ENCODE data around the gene ZNF106. TPM values are rescaled to one million over a fixed set of nuclear protein-coding genes. Genes with fewer than 3 reads are reported as not detected.

Gene ZNF106
- total RNA-seq, 1 experiment from 2014 or later, result 28.5 TPM

DNA sequence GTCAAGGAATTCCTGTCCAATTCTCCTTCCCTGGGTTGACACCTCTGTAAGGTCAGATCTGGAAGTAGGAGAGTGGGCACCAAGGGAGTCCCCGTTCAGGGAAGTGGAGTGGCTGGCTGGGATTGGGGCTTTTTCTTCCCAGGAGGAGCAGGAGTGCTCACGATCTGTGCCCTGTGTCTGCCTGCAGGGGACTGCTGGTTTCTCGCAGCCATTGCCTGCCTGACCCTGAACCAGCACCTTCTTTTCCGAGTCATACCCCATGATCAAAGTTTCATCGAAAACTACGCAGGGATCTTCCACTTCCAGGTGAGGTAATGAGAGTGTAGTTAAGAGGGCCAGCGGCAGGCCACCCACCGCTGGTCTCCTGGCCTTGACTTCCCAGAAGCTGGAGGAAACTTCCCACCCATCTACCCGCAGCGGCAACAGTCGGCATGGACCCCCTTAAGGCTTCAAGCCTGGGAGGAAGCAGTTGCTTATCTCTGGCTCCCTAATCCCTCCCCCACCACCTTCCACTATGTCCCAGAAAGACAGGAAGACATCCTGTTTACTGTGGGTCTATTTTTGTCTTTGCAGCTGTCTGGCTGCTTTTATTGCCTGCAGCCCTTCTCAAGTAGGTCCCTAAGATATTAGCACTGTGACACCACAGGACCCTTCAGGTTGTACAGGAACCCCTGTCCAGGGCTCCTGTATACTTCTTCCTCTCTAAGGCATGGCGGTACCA is 104.8 kb downstream of the ZNF106 start:
- Histone ChIP-seq H3K27me3 (ENCODE audit: insufficient read depth, low read length) (no peaks in the 10 kb centered on the region), H3K79me2 (ENCODE audit: insufficient read depth, low read length) (no peaks in the 10 kb centered on the region), H3K9me2 (ENCODE audit: insufficient read depth) (no peaks in the 10 kb centered on the region), H3K4me2 (ENCODE audit: low read length) (no peak overlapping the region), H3K27ac (ENCODE audit: low read depth, low read length) (no peak overlapping the region), H3K9ac (ENCODE audit: low read length) (no peak overlapping the region), H4K20me1 (ENCODE audit: insufficient read depth) (no peaks in the 10 kb centered on the region), H2AFZ (ENCODE audit: low read depth, low read length, poor library complexity, severe bottlenecking) (no peak overlapping the region), H3K9me3 (ENCODE audit: control insufficient read depth in 1 of 2, insufficient read depth in 1 of 2, low read depth in 1 of 2, low read length in 2 of 2) (no peaks in the 10 kb centered on the region), H3K4me1 (ENCODE audit: control insufficient read depth in 1 of 2, insufficient read depth in 2 of 2, low read length in 2 of 2) (no peaks in the 10 kb centered on the region), H3K4me3 (replicated peaks in 1 of 2; ENCODE audit: low read depth in 1 of 2, low read length in 2 of 2) (no peak overlapping the region), H3K36me3 (ENCODE audit: control insufficient read depth in 1 of 2, insufficient read depth in 2 of 2, low read length in 2 of 2) (no peaks in the 10 kb centered on the region)
- RAD21 ChIA-PET (ENCODE audit: low non-redundant PET in 1 of 2, low total read pairs in 2 of 2, uncharacterized antibody in 2 of 2, unreplicated experiment in 2 of 2), result interaction anchor here in 1 of 2 experiments (1.0 to 1.1 kb wide), 2 partner anchors 180 to 249 kb away, joined by 3 to 4 read pairs; no protein-coding TSS in a partner anchor
- peak; percentile 9; the same call in 1 of the 2 replicates for ATAC-seq
- BruUV-seq (replicated peaks), result no TSS peak
- DNase-seq (ENCODE audit: low read depth, low spot score), result no peak
- TF ChIP-seq ELF1 (IDR thresholded peaks at IDR 0.05; ENCODE audit: borderline replicate concordance, low read depth) (no peak), EGR1 (IDR thresholded peaks at IDR 0.05; ENCODE audit: low read depth) (no peak), CBX3 (IDR thresholded peaks at IDR 0.05; ENCODE audit: low read depth) (no peak), FOSL1 (IDR thresholded peaks at IDR 0.05; ENCODE audit: low read depth) (no peak), SP1 (IDR thresholded peaks at IDR 0.05; ENCODE audit: low read depth) (no peak), CEBPB (IDR thresholded peaks at IDR 0.05; ENCODE audit: low read depth) (no peak), SRF (IDR thresholded peaks at IDR 0.05; ENCODE audit: low read depth) (no peak), ZNF274 (IDR thresholded peaks at IDR 0.05; ENCODE audit: low read depth, low read length) (no peak), POLR2AphosphoS5 (IDR thresholded peaks at IDR 0.05; ENCODE audit: low read depth, low read length) (no peak), JUND (IDR thresholded peaks at IDR 0.05) (no peak), POLR2A (IDR thresholded peaks at IDR 0.05; ENCODE audit: borderline replicate concordance, extremely low read depth, insufficient read depth, insufficient read length) (no peak)
- TF ChIP-seq, protein P1, sequence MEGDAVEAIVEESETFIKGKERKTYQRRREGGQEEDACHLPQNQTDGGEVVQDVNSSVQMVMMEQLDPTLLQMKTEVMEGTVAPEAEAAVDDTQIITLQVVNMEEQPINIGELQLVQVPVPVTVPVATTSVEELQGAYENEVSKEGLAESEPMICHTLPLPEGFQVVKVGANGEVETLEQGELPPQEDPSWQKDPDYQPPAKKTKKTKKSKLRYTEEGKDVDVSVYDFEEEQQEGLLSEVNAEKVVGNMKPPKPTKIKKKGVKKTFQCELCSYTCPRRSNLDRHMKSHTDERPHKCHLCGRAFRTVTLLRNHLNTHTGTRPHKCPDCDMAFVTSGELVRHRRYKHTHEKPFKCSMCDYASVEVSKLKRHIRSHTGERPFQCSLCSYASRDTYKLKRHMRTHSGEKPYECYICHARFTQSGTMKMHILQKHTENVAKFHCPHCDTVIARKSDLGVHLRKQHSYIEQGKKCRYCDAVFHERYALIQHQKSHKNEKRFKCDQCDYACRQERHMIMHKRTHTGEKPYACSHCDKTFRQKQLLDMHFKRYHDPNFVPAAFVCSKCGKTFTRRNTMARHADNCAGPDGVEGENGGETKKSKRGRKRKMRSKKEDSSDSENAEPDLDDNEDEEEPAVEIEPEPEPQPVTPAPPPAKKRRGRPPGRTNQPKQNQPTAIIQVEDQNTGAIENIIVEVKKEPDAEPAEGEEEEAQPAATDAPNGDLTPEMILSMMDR (IDR thresholded peaks at IDR 0.05 in 2 of 3, conservative IDR thresholded peaks at IDR 0.05 in 1 of 3; ENCODE audit: borderline replicate concordance in 1 of 3, insufficient read depth in 1 of 3, low read depth in 2 of 3, low read length in 2 of 3), result no peak
- TF ChIP-seq, protein P2, sequence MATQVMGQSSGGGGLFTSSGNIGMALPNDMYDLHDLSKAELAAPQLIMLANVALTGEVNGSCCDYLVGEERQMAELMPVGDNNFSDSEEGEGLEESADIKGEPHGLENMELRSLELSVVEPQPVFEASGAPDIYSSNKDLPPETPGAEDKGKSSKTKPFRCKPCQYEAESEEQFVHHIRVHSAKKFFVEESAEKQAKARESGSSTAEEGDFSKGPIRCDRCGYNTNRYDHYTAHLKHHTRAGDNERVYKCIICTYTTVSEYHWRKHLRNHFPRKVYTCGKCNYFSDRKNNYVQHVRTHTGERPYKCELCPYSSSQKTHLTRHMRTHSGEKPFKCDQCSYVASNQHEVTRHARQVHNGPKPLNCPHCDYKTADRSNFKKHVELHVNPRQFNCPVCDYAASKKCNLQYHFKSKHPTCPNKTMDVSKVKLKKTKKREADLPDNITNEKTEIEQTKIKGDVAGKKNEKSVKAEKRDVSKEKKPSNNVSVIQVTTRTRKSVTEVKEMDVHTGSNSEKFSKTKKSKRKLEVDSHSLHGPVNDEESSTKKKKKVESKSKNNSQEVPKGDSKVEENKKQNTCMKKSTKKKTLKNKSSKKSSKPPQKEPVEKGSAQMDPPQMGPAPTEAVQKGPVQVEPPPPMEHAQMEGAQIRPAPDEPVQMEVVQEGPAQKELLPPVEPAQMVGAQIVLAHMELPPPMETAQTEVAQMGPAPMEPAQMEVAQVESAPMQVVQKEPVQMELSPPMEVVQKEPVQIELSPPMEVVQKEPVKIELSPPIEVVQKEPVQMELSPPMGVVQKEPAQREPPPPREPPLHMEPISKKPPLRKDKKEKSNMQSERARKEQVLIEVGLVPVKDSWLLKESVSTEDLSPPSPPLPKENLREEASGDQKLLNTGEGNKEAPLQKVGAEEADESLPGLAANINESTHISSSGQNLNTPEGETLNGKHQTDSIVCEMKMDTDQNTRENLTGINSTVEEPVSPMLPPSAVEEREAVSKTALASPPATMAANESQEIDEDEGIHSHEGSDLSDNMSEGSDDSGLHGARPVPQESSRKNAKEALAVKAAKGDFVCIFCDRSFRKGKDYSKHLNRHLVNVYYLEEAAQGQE (IDR thresholded peaks at IDR 0.05; ENCODE audit: low read depth), result no peak
- TF ChIP-seq, protein P3, sequence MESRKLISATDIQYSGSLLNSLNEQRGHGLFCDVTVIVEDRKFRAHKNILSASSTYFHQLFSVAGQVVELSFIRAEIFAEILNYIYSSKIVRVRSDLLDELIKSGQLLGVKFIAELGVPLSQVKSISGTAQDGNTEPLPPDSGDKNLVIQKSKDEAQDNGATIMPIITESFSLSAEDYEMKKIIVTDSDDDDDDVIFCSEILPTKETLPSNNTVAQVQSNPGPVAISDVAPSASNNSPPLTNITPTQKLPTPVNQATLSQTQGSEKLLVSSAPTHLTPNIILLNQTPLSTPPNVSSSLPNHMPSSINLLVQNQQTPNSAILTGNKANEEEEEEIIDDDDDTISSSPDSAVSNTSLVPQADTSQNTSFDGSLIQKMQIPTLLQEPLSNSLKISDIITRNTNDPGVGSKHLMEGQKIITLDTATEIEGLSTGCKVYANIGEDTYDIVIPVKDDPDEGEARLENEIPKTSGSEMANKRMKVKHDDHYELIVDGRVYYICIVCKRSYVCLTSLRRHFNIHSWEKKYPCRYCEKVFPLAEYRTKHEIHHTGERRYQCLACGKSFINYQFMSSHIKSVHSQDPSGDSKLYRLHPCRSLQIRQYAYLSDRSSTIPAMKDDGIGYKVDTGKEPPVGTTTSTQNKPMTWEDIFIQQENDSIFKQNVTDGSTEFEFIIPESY (IDR thresholded peaks at IDR 0.05; ENCODE audit: extremely low read depth, insufficient replicate concordance, low read length), result no peak
- CTCF ChIA-PET, result interaction anchor here (1.0 to 2.0 kb wide), 14 partner anchors 11 to 302 kb away, joined by 3 to 22 read pairs (median 5); partner anchors contain the start of genes GANC, PLA2G4F, TMEM87A and VPS39
- POLR2A ChIA-PET, result interaction anchor here (1.0 kb wide), 1 partner anchor 113 kb away, joined by 4 read pairs; the partner anchor contains the start of genes GANC and TMEM87A
- intact Hi-C loops (cut with micrococcal nuclease), result loop anchor here (5.0 kb wide), 1 partner anchor 319 kb away; no protein-coding TSS in a partner anchor
